DMS 273 (cell line): ENCODE measurements around the gene STK39.

Experiments used
- DNase-seq: peaks from one replicate; lab custom pipeline; 2025; ENCODE audit not compliant: unreplicated experiment; lab: John Stamatoyannopoulos, UW

Gene STK39

GRCh38 chr2:168244318-168244717 lies 3.1 kb downstream of the STK39 start:
- peak; percentile 96 for DNase-seq

- DNase-seq: no peak
These were observed 4.3 kb downstream of the STK39 start for GRCh38 chr2:168243061-168243460.

- DNase-seq: no peak
These were observed 5.6 kb downstream of the STK39 start for GRCh38 chr2:168241746-168242145.

GRCh38 chr2:168241208-168241607 lies 6.2 kb downstream of the STK39 start:
- no peak for DNase-seq

GRCh38 chr2:168239281-168239680 lies 8.1 kb downstream of the STK39 start:
- DNase-seq: no peak

GRCh38 chr2:168237741-168238140 lies 9.7 kb downstream of the STK39 start:
- DNase-seq: no peak

- DNase-seq: no peak
These were observed 12.8 kb downstream of the STK39 start for GRCh38 chr2:168234407-168235085.

GRCh38 chr2:168233726-168234406 lies 13.5 kb downstream of the STK39 start:
- DNase-seq: no peak

- no peak for DNase-seq
These were observed 14.2 kb downstream of the STK39 start for GRCh38 chr2:168233166-168233565.

GRCh38 chr2:168231609-168232241 lies 15.7 kb downstream of the STK39 start:
- peak; percentile 49 for DNase-seq

GRCh38 chr2:168230389-168230788 lies 17.0 kb downstream of the STK39 start:
- no peak for DNase-seq

GRCh38 chr2:168224346-168224745 lies 23.0 kb downstream of the STK39 start:
- DNase-seq: no peak

GRCh38 chr2:168222088-168222487 lies 25.3 kb downstream of the STK39 start:
- no peak for DNase-seq

GRCh38 chr2:168220965-168221819 lies 26.2 kb downstream of the STK39 start:
- DNase-seq: no peak

GRCh38 chr2:168217920-168218319 lies 29.5 kb downstream of the STK39 start:
- DNase-seq: no peak

- no peak for DNase-seq
These were observed 30.9 kb downstream of the STK39 start for GRCh38 chr2:168216351-168217005.

GRCh38 chr2:168215813-168216212 lies 31.6 kb downstream of the STK39 start:
- no peak for DNase-seq

GRCh38 chr2:168212866-168213265 lies 34.5 kb downstream of the STK39 start:
- no peak for DNase-seq

- DNase-seq: no peak
These were observed 35.2 kb downstream of the STK39 start for GRCh38 chr2:168212167-168212566.

- DNase-seq: no peak
These were observed 35.7 kb downstream of the STK39 start for GRCh38 chr2:168211664-168212163.
